ENCODE data around the gene TUBB4A. TPM values are rescaled to one million over a fixed set of nuclear protein-coding genes. Genes with fewer than 3 reads are reported as not detected.

Gene TUBB4A
- total RNA-seq, 1 experiment from 2014 or later = 18.5 TPM

GRCh38 chr19:6484831-6485230 lies 17.3 kb downstream of the TUBB4A start:
- Mint-ChIP-seq H3K27me3 (ENCODE audit: low read depth) (peaks cover 8% of the 10 kb centered on the region), H3K4me1 (peaks cover 15% of the 10 kb centered on the region), H3K27ac (no peak overlapping the region), H3K9me3 (no peaks in the 10 kb centered on the region), H3K4me3 (no peak overlapping the region), H3K36me3 (no peaks in the 10 kb centered on the region)
- no peak for DNase-seq (ENCODE audit: low spot score)
- TF ChIP-seq SMAD4 (CRISPR knock-in tag; IDR thresholded peaks at IDR 0.05) (no peak), ARID4B (CRISPR knock-in tag; IDR thresholded peaks at IDR 0.05; ENCODE audit: borderline replicate concordance) (no peak), SP1 (CRISPR knock-in tag; conservative IDR thresholded peaks at IDR 0.05) (no peak), ATF6 (CRISPR knock-in tag; IDR thresholded peaks at IDR 0.05) (no peak), PRDM15 (CRISPR knock-in tag; IDR thresholded peaks at IDR 0.05) (no peak), USF1 (CRISPR knock-in tag; IDR thresholded peaks at IDR 0.05) (no peak), OVOL2 (CRISPR knock-in tag; IDR thresholded peaks at IDR 0.05; ENCODE audit: borderline replicate concordance) (no peak), AFF4 (CRISPR knock-in tag; IDR thresholded peaks at IDR 0.05; ENCODE audit: borderline replicate concordance) (no peak), FOXJ3 (CRISPR knock-in tag; IDR thresholded peaks at IDR 0.05; ENCODE audit: borderline replicate concordance) (no peak), STAT6 (CRISPR knock-in tag; conservative IDR thresholded peaks at IDR 0.05; ENCODE audit: low read depth) (no peak), ESRRA (CRISPR knock-in tag; IDR thresholded peaks at IDR 0.05; ENCODE audit: borderline replicate concordance) (no peak), ATF1 (CRISPR knock-in tag; IDR thresholded peaks at IDR 0.05) (no peak), HMGA2 (CRISPR knock-in tag; IDR thresholded peaks at IDR 0.05) (no peak), RORB (CRISPR knock-in tag; IDR thresholded peaks at IDR 0.05) (no peak), PREB (CRISPR knock-in tag; IDR thresholded peaks at IDR 0.05; ENCODE audit: borderline replicate concordance) (no peak), NFYB (CRISPR knock-in tag; conservative IDR thresholded peaks at IDR 0.05; ENCODE audit: low read depth) (no peak), ZNF423 (CRISPR knock-in tag; IDR thresholded peaks at IDR 0.05) (no peak), ZNF396 (CRISPR knock-in tag; IDR thresholded peaks at IDR 0.05; ENCODE audit: borderline replicate concordance) (no peak)
- CTCF ChIA-PET = no interaction called here
- POLR2A ChIA-PET = interaction anchor here (0.9 kb wide), 1 partner anchor 8 kb away, joined by 3 read pairs; no protein-coding TSS in a partner anchor
- ATAC-seq = no peak
